H1 (cell line): ENCODE results near the gene CHAD. TPM values are rescaled to one million over a fixed set of nuclear protein-coding genes. Genes with fewer than 3 reads are reported as not detected.

Experiments used
- polyA plus RNA-seq, 7 experiments: library from polyadenylated mRNA; depleted of rRNA in 3 of 7; stranded (reverse) in 5 of 7; unstranded in 2 of 7; fragments of >200 nt in 5 of 7; fragments of 200-250 nt in 2 of 7; gene quantifications; 1 replicate in 5 of 7; 2 replicates in 1 of 7; 4 replicates in 1 of 7; pipeline versions ENCODE4 v1.2.1 to v1.2.3, GENCODE V29; 2011 to 2013; ENCODE audit warnings: missing spikeins in 2 of 7, mixed read lengths in 2 of 7
- total RNA-seq: library from RNA; stranded (reverse); fragmentation: NEBNext Ultra II Directional; extraction: Animal tissue kit (Norgen Biotek cat#: 25700); gene quantifications from 2 replicates; pipeline ENCODE4 v1.2.1, GENCODE V29; 2021

The CHAD gene
- total and polyA plus RNA-seq, 2 of the 8 experiments (the other 6 are each of a cell fraction or from before 2014, with no cell fraction given), result 0.03 TPM; not detected in 1

Other genes with a start within 250 kb of the CHAD start
- gene TMEM92, start 194.4 kb downstream of the CHAD start, total RNA-seq, result 11.9 and 12.2 TPM in 2 replicates
- gene TMEM92, start 194.4 kb downstream of the CHAD start, polyA plus RNA-seq (2011; rRNA removed), result 24.8 and 39.2 TPM in 2 replicates
- 28.0 and 28.9 TPM in 2 replicates for gene XYLT2, start 122.8 kb downstream of the CHAD start, total RNA-seq
- gene XYLT2, start 122.8 kb downstream of the CHAD start, polyA plus RNA-seq (2011; rRNA removed), result 29.9 and 38.2 TPM in 2 replicates
- gene MRPL27, start 95.7 kb downstream of the CHAD start, total RNA-seq, result 75.6 and 82.6 TPM in 2 replicates
- gene MRPL27, start 95.7 kb downstream of the CHAD start, polyA plus RNA-seq (2011; rRNA removed), result 109 and 135 TPM in 2 replicates
- 13.3 and 13.9 TPM in 2 replicates for gene EME1, start 95.7 kb downstream of the CHAD start, total RNA-seq
- 13.9 and 16.3 TPM in 2 replicates for gene EME1, start 95.7 kb downstream of the CHAD start, polyA plus RNA-seq (2011; rRNA removed)
- gene LRRC59, start 71.4 kb downstream of the CHAD start, total RNA-seq, result 117 TPM in 2 replicates
- gene LRRC59, start 71.4 kb downstream of the CHAD start, polyA plus RNA-seq (2011; rRNA removed), result 48.3 and 48.7 TPM in 2 replicates
- 16.1 and 16.3 TPM in 2 replicates for gene ACSF2, start 42.7 kb downstream of the CHAD start, total RNA-seq
- 14.5 and 19.7 TPM in 2 replicates for gene ACSF2, start 42.7 kb downstream of the CHAD start, polyA plus RNA-seq (2011; rRNA removed)
- gene RSAD1, start 10.0 kb upstream of the CHAD start, total RNA-seq, result 31.3 and 33.5 TPM in 2 replicates
- 17.9 and 21.9 TPM in 2 replicates for gene RSAD1, start 10.0 kb upstream of the CHAD start, polyA plus RNA-seq (2011; rRNA removed)
- 1.7 and 3.3 TPM in 2 replicates for gene MYCBPAP, start 39.6 kb upstream of the CHAD start, total RNA-seq
- gene MYCBPAP, start 39.6 kb upstream of the CHAD start, polyA plus RNA-seq (2011; rRNA removed), result 0.89 and 1.2 TPM in 2 replicates
- 5.8 and 7.9 TPM in 2 replicates for gene EPN3, start 63.9 kb upstream of the CHAD start, total RNA-seq
- gene EPN3, start 63.9 kb upstream of the CHAD start, polyA plus RNA-seq (2011; rRNA removed), result 6.7 and 8.1 TPM in 2 replicates
- gene SPATA20, start 78.3 kb upstream of the CHAD start, total RNA-seq, result 16.2 and 16.7 TPM in 2 replicates
- 17.5 and 23.2 TPM in 2 replicates for gene SPATA20, start 78.3 kb upstream of the CHAD start, polyA plus RNA-seq (2011; rRNA removed)
- gene CACNA1G, start 91.8 kb upstream of the CHAD start, total RNA-seq, result 4.8 and 4.9 TPM in 2 replicates
- gene CACNA1G, start 91.8 kb upstream of the CHAD start, polyA plus RNA-seq (2011; rRNA removed), result 2.9 and 4.8 TPM in 2 replicates
- gene ABCC3, start 166.0 kb upstream of the CHAD start, total RNA-seq, result 0.37 and 0.71 TPM in 2 replicates
- gene ABCC3, start 166.0 kb upstream of the CHAD start, polyA plus RNA-seq (2011; rRNA removed), result 0.22 and 0.35 TPM in 2 replicates
- 50.1 and 54.3 TPM in 2 replicates for gene ANKRD40, start 239.0 kb upstream of the CHAD start, total RNA-seq
- 19.7 and 26.1 TPM in 2 replicates for gene ANKRD40, start 239.0 kb upstream of the CHAD start, polyA plus RNA-seq (2011; rRNA removed)